Smooth muscle cell (in vitro differentiated cells): Measurements from ENCODE around the gene ARTN. TPM values are rescaled to one million over a fixed set of nuclear protein-coding genes. Genes with fewer than 3 reads are reported as not detected.

Experiments
- DNase-seq: peaks from one replicate; lab custom pipeline; 2025; ENCODE audit not compliant: unreplicated experiment; lab: John Stamatoyannopoulos, UW
- H2AFZ ChIP-seq: fragments of 200-600 bp; sonication (generic); 2 replicates; pipeline ENCODE4 v1.6.0; 2016; ENCODE audit warnings: antibody characterized with exemption, low read depth, mild to moderate bottlenecking
- H3F3A ChIP-seq: fragments of 200-600 bp; sonication (generic); 2 replicates; pipeline ENCODE4 v1.6.0; 2017; ENCODE audit warnings: antibody characterized with exemption, low read depth
- H3K27ac ChIP-seq: fragments of 200-600 bp; sonication (generic); 2 replicates; pipeline ENCODE4 v1.5.1; 2016; ENCODE audit warnings: low read depth, mild to moderate bottlenecking
- H3K27me3 ChIP-seq: fragments of 200-600 bp; sonication (generic); 2 replicates; pipeline ENCODE4 v1.6.1; 2016; ENCODE audit warnings: low read depth, mild to moderate bottlenecking
- H3K36me3 ChIP-seq: fragments of 200-600 bp; sonication (generic); 2 replicates; pipeline ENCODE4 v1.5.1; 2016; ENCODE audit warnings: low read depth
- H3K4me1 ChIP-seq: fragments of 200-600 bp; sonication (generic); 2 replicates; pipeline ENCODE4 v1.5.1; 2016; ENCODE audit warnings: low read depth
- H3K4me2 ChIP-seq: fragments of 200-600 bp; sonication (generic); 2 replicates; pipeline ENCODE4 v1.6.0; 2016; ENCODE audit warnings: mild to moderate bottlenecking
- H3K4me3 ChIP-seq: fragments of 200-600 bp; sonication (generic); 2 replicates; pipeline ENCODE4 v1.5.1; 2016; ENCODE audit warnings: mild to moderate bottlenecking
- H3K79me2 ChIP-seq: fragments of 200-600 bp; sonication (generic); 2 replicates; pipeline ENCODE4 v1.6.0; 2016; ENCODE audit warnings: low read depth, mild to moderate bottlenecking
- H3K9ac ChIP-seq: fragments of 200-600 bp; sonication (generic); 2 replicates; pipeline ENCODE4 v1.6.0; 2016; ENCODE audit warnings: low read depth
- H3K9me3 ChIP-seq: fragments of 200-600 bp; sonication (generic); replicated peaks from 2 replicates; pipeline ENCODE4 v1.5.1; 2016; ENCODE audit warnings: low read depth
- H4K20me1 ChIP-seq: fragments of 200-600 bp; sonication (generic); 2 replicates; pipeline ENCODE4 v1.6.0; 2016; ENCODE audit warnings: low read depth
- CTCF ChIP-seq: fragments of 200-600 bp; sonication (generic); IDR thresholded peaks from 2 replicates; pipeline ENCODE4 v1.5.1; 2017; ENCODE audit warnings: borderline replicate concordance, mild to moderate bottlenecking, antibody characterized with exemption; ENCODE audit not compliant: insufficient read depth, poor library complexity, severe bottlenecking
- WGBS: methylation state at CpG from one replicate; pipeline ENCODE4 v1.1.7; 2016; ENCODE audit warnings: low lambda C conversion rate; 5-methylcytosine and 5-hydroxymethylcytosine counted together
- polyA plus RNA-seq: library from polyadenylated mRNA; unstranded; fragments of >200 nt; fragmentation: Nextera tagmentation; extraction: Ambion mirVana; gene quantifications from 2 replicates; pipeline ENCODE4 v1.2.1, GENCODE V29; 2016
- total RNA-seq: library from RNA; depleted of rRNA; stranded (reverse); fragments of >200 nt; gene quantifications from 2 replicates; pipeline ENCODE4 v1.2.3, GENCODE V29; 2014

Gene ARTN
- total and polyA plus RNA-seq, 2 experiments from 2014 or later: 0.27 to 0.36 TPM

GRCh38 chr1:43913666-43914360 lies 19.8 kb upstream of the ARTN start:
- no peak overlapping the region for H3K4me3 ChIP-seq
- no peaks in the 10 kb centered on the region for H3K9me3 ChIP-seq
- no peaks in the 10 kb centered on the region for H3K79me2 ChIP-seq
- no peaks in the 10 kb centered on the region for H4K20me1 ChIP-seq
- WGBS: 85% methylated on average over 18 of the region's 18 CpGs
- H3K4me2 ChIP-seq: no peak overlapping the region
- H3K27me3 ChIP-seq: no peaks in the 10 kb centered on the region
- no peaks in the 10 kb centered on the region for H3F3A ChIP-seq
- H3K9ac ChIP-seq: no peak overlapping the region
- DNase-seq: no peak
- no peaks in the 10 kb centered on the region for H3K4me1 ChIP-seq
- no peak overlapping the region for H3K27ac ChIP-seq
- no peak for TF ChIP-seq CTCF
- H2AFZ ChIP-seq: no peak overlapping the region
- no peaks in the 10 kb centered on the region for H3K36me3 ChIP-seq

- 93% methylated on average over 13 of the region's 13 CpGs for WGBS
- no peaks in the 10 kb centered on the region for H4K20me1 ChIP-seq
- no peak overlapping the region for H3K27ac ChIP-seq
- no peak for TF ChIP-seq CTCF
- no peak overlapping the region for H2AFZ ChIP-seq
- no peaks in the 10 kb centered on the region for H3K27me3 ChIP-seq
- no peaks in the 10 kb centered on the region for H3K9me3 ChIP-seq
- no peak overlapping the region for H3K9ac ChIP-seq
- H3F3A ChIP-seq: no peaks in the 10 kb centered on the region
- no peaks in the 10 kb centered on the region for H3K4me1 ChIP-seq
- no peak overlapping the region for H3K4me2 ChIP-seq
- no peaks in the 10 kb centered on the region for H3K36me3 ChIP-seq
- no peaks in the 10 kb centered on the region for H3K79me2 ChIP-seq
- no peak overlapping the region for H3K4me3 ChIP-seq
- no peak for DNase-seq
Observed at GRCh38 chr1:43914576-43915525, 18.8 kb upstream of the ARTN start.

- DNase-seq: no peak
- Histone ChIP-seq H2AFZ (no peak overlapping the region), H3F3A (no peaks in the 10 kb centered on the region), H3K9ac (no peak overlapping the region), H3K4me1 (no peaks in the 10 kb centered on the region), H3K27ac (no peak overlapping the region), H3K79me2 (no peaks in the 10 kb centered on the region), H3K27me3 (no peaks in the 10 kb centered on the region), H3K4me2 (no peak overlapping the region), H3K9me3 (no peaks in the 10 kb centered on the region), H3K36me3 (no peaks in the 10 kb centered on the region), H3K4me3 (no peak overlapping the region), H4K20me1 (no peaks in the 10 kb centered on the region)
- no peak for TF ChIP-seq CTCF
- WGBS: 88% methylated on average over 7 of the region's 7 CpGs
Observed at GRCh38 chr1:43919906-43920305, 13.7 kb upstream of the ARTN start.
